Stimulated activated memory B cell treated with anti-CD40 and anti-IgM and Interleukin-4, amounts not matched to agents 10 μg/mL and 1 μg/mL and 100 μg/mL, for 72 hours (primary cell): ENCODE measurements around the gene MOGAT1.
A peak's percentile ranks its signal among the peaks of the same experiment; 100 is the strongest.

Source experiments
- ATAC-seq: fragments of 150-1000 bp; cut with Tn5 transposase; 2 replicates; pipeline ENCODE4 v1.10.0; 2021
- H3K27ac Mint-ChIP-seq: one replicate; pipeline ENCODE4 v1.8.0; 2022; ENCODE audit warnings: mild to moderate bottlenecking, mixed read lengths
- H3K27me3 Mint-ChIP-seq: one replicate; pipeline ENCODE4 v1.8.0; 2022; ENCODE audit warnings: mixed read lengths
- H3K36me3 Mint-ChIP-seq: one replicate; pipeline ENCODE4 v1.8.0; 2022; ENCODE audit warnings: mixed read lengths
- H3K4me1 Mint-ChIP-seq: one replicate; pipeline ENCODE4 v1.8.0; 2022; ENCODE audit warnings: mixed read lengths
- H3K4me3 Mint-ChIP-seq: one replicate; pipeline ENCODE4 v1.8.0; 2022; ENCODE audit warnings: mild to moderate bottlenecking, moderate library complexity, mixed read lengths
- H3K9me3 Mint-ChIP-seq: one replicate; pipeline ENCODE4 v1.8.0; 2022; ENCODE audit warnings: mixed read lengths

The MOGAT1 gene

GRCh38 chr2:222655787-222656525, 15.5 kb upstream of the MOGAT1 start, which contains the start of gene FARSB:
TSS of gene FARSB (minus strand) at chr2:222656092. CDS start at chr2:222656073, 19 bp downstream.
- H3K27ac Mint-ChIP-seq = peak within 1 kb of the TSS; percentile 99
- H3K36me3 Mint-ChIP-seq = peaks cover 7% of the 10 kb centered on the region
- H3K9me3 Mint-ChIP-seq = no peaks in the 10 kb centered on the region
- H3K27me3 Mint-ChIP-seq = no peaks in the 10 kb centered on the region
- ATAC-seq = peak; percentile 97
- peak within 1 kb of the TSS; percentile 97 for H3K4me3 Mint-ChIP-seq
- peaks cover 45% of the 10 kb centered on the region for H3K4me1 Mint-ChIP-seq

- Mint-ChIP-seq H3K27me3 (no peaks in the 10 kb centered on the region), H3K4me1 (peaks cover 39% of the 10 kb centered on the region), H3K4me3 (peak overlapping the region; percentile 97), H3K27ac (peak overlapping the region; percentile 99), H3K9me3 (no peaks in the 10 kb centered on the region), H3K36me3 (peaks cover 7% of the 10 kb centered on the region)
- peak; percentile 25 for ATAC-seq
Observed at GRCh38 chr2:222656526-222657446, 14.7 kb upstream of the MOGAT1 start.

GRCh38 chr2:222663479-222663878, 8.0 kb upstream of the MOGAT1 start:
- Mint-ChIP-seq H3K27me3 (peaks cover 23% of the 10 kb centered on the region), H3K27ac (no peak overlapping the region), H3K9me3 (no peaks in the 10 kb centered on the region), H3K4me1 (no peaks in the 10 kb centered on the region), H3K36me3 (no peaks in the 10 kb centered on the region), H3K4me3 (no peak overlapping the region)
- no peak for ATAC-seq

GRCh38 chr2:222668494-222669154, 2.8 kb upstream of the MOGAT1 start:
- Mint-ChIP-seq H3K9me3 (no peaks in the 10 kb centered on the region), H3K4me3 (no peak overlapping the region), H3K4me1 (peaks cover 16% of the 10 kb centered on the region), H3K27ac (no peak overlapping the region), H3K27me3 (peaks cover 57% of the 10 kb centered on the region), H3K36me3 (no peaks in the 10 kb centered on the region)
- peak; percentile 58 for ATAC-seq

- H3K27ac Mint-ChIP-seq = no peak overlapping the region
- no peak overlapping the region for H3K4me3 Mint-ChIP-seq
- peaks cover 21% of the 10 kb centered on the region for H3K4me1 Mint-ChIP-seq
- H3K36me3 Mint-ChIP-seq = no peaks in the 10 kb centered on the region
- ATAC-seq = no peak
- H3K27me3 Mint-ChIP-seq = peaks cover 60% of the 10 kb centered on the region
- H3K9me3 Mint-ChIP-seq = no peaks in the 10 kb centered on the region
Observed at GRCh38 chr2:222669353-222669752, 2.1 kb upstream of the MOGAT1 start.

GRCh38 chr2:222670191-222671038, 1.0 kb upstream of the MOGAT1 start:
- H3K27ac Mint-ChIP-seq = no peak overlapping the region
- no peak for ATAC-seq
- no peaks in the 10 kb centered on the region for H3K36me3 Mint-ChIP-seq
- peaks cover 57% of the 10 kb centered on the region for H3K27me3 Mint-ChIP-seq
- no peak overlapping the region for H3K4me3 Mint-ChIP-seq
- peaks cover 21% of the 10 kb centered on the region for H3K4me1 Mint-ChIP-seq
- no peaks in the 10 kb centered on the region for H3K9me3 Mint-ChIP-seq

- Mint-ChIP-seq H3K27ac (no peak overlapping the region), H3K27me3 (peaks cover 43% of the 10 kb centered on the region), H3K4me1 (peaks cover 21% of the 10 kb centered on the region), H3K4me3 (peak overlapping the region; percentile 64), H3K36me3 (no peaks in the 10 kb centered on the region), H3K9me3 (no peaks in the 10 kb centered on the region)
- no peak for ATAC-seq
Observed at GRCh38 chr2:222672068-222672401, 577 bp downstream of the MOGAT1 start.

GRCh38 chr2:222673273-222673672, 1.8 kb downstream of the MOGAT1 start:
- H3K4me1 Mint-ChIP-seq = peaks cover 21% of the 10 kb centered on the region
- H3K36me3 Mint-ChIP-seq = no peaks in the 10 kb centered on the region
- H3K4me3 Mint-ChIP-seq = no peak overlapping the region
- H3K9me3 Mint-ChIP-seq = no peaks in the 10 kb centered on the region
- ATAC-seq = no peak
- peaks cover 49% of the 10 kb centered on the region for H3K27me3 Mint-ChIP-seq
- H3K27ac Mint-ChIP-seq = no peak overlapping the region

GRCh38 chr2:222673883-222674282, 2.4 kb downstream of the MOGAT1 start:
- Mint-ChIP-seq H3K4me1 (peaks cover 21% of the 10 kb centered on the region), H3K4me3 (no peak overlapping the region), H3K9me3 (no peaks in the 10 kb centered on the region), H3K27ac (no peak overlapping the region), H3K36me3 (no peaks in the 10 kb centered on the region), H3K27me3 (peaks cover 55% of the 10 kb centered on the region)
- ATAC-seq = peak; percentile 60

GRCh38 chr2:222677981-222678380, 6.5 kb downstream of the MOGAT1 start:
- ATAC-seq = no peak
- H3K4me3 Mint-ChIP-seq = no peak overlapping the region
- no peaks in the 10 kb centered on the region for H3K9me3 Mint-ChIP-seq
- H3K27ac Mint-ChIP-seq = no peak overlapping the region
- peaks cover 9% of the 10 kb centered on the region for H3K4me1 Mint-ChIP-seq
- peaks cover 36% of the 10 kb centered on the region for H3K27me3 Mint-ChIP-seq
- H3K36me3 Mint-ChIP-seq = no peaks in the 10 kb centered on the region

- Mint-ChIP-seq H3K4me1 (no peaks in the 10 kb centered on the region), H3K27me3 (peaks cover 24% of the 10 kb centered on the region), H3K27ac (no peak overlapping the region), H3K36me3 (no peaks in the 10 kb centered on the region), H3K9me3 (no peaks in the 10 kb centered on the region), H3K4me3 (no peak overlapping the region)
- no peak for ATAC-seq
Observed at GRCh38 chr2:222683805-222684204, 12.3 kb downstream of the MOGAT1 start.

GRCh38 chr2:222686086-222686750, 14.8 kb downstream of the MOGAT1 start:
- Mint-ChIP-seq H3K27me3 (peaks cover 19% of the 10 kb centered on the region), H3K27ac (no peak overlapping the region), H3K36me3 (no peaks in the 10 kb centered on the region), H3K9me3 (no peaks in the 10 kb centered on the region), H3K4me1 (no peaks in the 10 kb centered on the region), H3K4me3 (no peak overlapping the region)
- ATAC-seq = no peak

GRCh38 chr2:222688917-222689316, 17.5 kb downstream of the MOGAT1 start:
- ATAC-seq = no peak
- Mint-ChIP-seq H3K27ac (no peak overlapping the region), H3K36me3 (no peaks in the 10 kb centered on the region), H3K9me3 (peaks cover 3% of the 10 kb centered on the region), H3K4me1 (no peaks in the 10 kb centered on the region), H3K27me3 (peaks cover 9% of the 10 kb centered on the region), H3K4me3 (no peak overlapping the region)

GRCh38 chr2:222689322-222689721, 17.9 kb downstream of the MOGAT1 start:
- Mint-ChIP-seq H3K36me3 (no peaks in the 10 kb centered on the region), H3K27me3 (peaks cover 9% of the 10 kb centered on the region), H3K9me3 (peaks cover 3% of the 10 kb centered on the region), H3K27ac (no peak overlapping the region), H3K4me3 (no peak overlapping the region), H3K4me1 (no peaks in the 10 kb centered on the region)
- no peak for ATAC-seq
